HG03520 (cell line): ENCODE results near the gene CCDC141.
A peak's percentile ranks its signal among the peaks of the same experiment; 100 is the strongest.
"Not testable (repeated sequence)": the region's sequence is repeated elsewhere in the genome, so short reads cannot be mapped to it uniquely, and the experiment has no call there.

Source experiments
- ATAC-seq: cut with Tn5 transposase; IDR thresholded peaks from one replicate; pipeline ENCODE4 v1.9.1; 2021; ENCODE audit warnings: mild to moderate bottlenecking, moderate library complexity; ENCODE audit not compliant: unreplicated experiment

Gene CCDC141

GRCh38 chr2:179049546-179050311 lies at the start of gene CCDC141:
Gene CCDC141 (minus strand): TSS chr2:179050137. CDS start chr2:179049941, 196 bp downstream.
- ATAC-seq, result peak; percentile 65

GRCh38 chr2:179098080-179098689 lies 48.2 kb upstream of the CCDC141 start:
- no peak for ATAC-seq

GRCh38 chr2:179097131-179097530 lies 47.2 kb upstream of the CCDC141 start:
- no peak for ATAC-seq

- peak; percentile 96 for ATAC-seq
These were observed 46.2 kb upstream of the CCDC141 start for GRCh38 chr2:179096090-179096489.

DNA sequence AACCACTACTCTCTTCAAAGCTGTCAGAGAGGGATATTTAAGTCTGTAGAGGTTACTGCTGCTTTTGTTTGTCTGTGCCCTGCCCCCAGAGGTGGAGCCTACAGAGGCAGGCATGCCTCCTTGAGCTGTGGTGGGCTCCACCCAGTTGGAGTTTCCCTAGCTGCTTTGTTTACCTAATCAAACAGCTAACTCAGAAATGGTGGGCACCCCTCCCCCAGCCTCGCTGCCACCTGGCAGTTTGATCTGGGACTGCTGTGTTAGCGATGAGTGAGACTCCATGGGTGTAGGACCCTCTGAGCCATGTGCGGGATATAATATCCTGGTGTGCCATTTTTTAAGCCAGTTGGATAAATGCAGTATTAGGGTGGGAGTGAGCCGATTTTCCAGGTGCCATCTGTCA lies 43.0 kb upstream of the CCDC141 start:
- not testable (repeated sequence) for ATAC-seq

- ATAC-seq, result no peak
These were observed 32.8 kb upstream of the CCDC141 start for GRCh38 chr2:179082697-179083096.

- no peak for ATAC-seq
These were observed 32.0 kb upstream of the CCDC141 start for GRCh38 chr2:179081954-179082353.

DNA sequence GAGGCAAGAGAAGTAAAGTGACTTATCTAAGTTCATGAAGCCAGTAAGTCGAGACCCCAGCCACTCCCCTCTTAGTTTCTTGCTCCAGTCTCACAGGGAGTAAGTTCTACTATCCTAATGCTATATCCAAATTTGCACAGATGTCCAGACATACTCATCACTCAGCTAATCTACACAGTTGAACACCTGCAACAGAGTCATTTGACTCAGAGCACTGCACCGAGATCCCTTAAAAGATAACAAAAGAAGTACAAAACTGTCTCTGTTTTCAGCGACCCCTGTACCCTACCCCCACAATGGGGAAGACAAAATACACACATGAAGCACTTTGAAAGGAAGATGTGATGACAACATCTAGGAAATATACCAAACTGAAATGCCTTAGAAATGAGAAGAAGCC lies 22.6 kb upstream of the CCDC141 start:
- ATAC-seq, result no peak

DNA sequence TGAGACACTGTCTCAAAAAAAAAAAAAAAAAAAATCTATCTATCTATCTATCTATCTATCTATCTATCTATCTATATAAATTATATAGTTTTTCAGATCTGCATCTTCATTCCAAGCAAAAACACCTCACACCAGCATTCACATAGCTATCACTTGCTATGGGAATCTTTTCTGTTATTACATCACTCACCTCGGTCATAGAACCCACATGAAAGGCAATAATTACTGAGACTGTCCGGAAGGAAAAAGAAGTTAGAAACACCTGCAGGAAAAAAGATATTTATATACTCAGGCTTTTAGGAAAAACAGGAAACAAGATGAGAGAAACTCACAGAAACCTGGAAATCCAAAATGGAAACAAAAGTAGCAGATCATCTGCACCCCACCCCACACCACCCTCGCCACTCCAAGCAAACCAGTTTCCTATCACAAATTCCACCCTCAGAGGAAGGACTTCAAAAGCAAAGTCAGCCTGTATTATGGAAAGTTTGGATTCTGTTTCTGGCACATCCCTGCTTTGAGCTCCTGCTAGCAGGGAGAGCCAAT lies 21.9 kb upstream of the CCDC141 start:
- no peak for ATAC-seq

- ATAC-seq, result no peak
These were observed 21.0 kb upstream of the CCDC141 start for GRCh38 chr2:179070895-179071294.

GRCh38 chr2:179069685-179070084 lies 19.7 kb upstream of the CCDC141 start:
- no peak for ATAC-seq

GRCh38 chr2:179068991-179069643 lies 19.2 kb upstream of the CCDC141 start:
- no peak for ATAC-seq

DNA sequence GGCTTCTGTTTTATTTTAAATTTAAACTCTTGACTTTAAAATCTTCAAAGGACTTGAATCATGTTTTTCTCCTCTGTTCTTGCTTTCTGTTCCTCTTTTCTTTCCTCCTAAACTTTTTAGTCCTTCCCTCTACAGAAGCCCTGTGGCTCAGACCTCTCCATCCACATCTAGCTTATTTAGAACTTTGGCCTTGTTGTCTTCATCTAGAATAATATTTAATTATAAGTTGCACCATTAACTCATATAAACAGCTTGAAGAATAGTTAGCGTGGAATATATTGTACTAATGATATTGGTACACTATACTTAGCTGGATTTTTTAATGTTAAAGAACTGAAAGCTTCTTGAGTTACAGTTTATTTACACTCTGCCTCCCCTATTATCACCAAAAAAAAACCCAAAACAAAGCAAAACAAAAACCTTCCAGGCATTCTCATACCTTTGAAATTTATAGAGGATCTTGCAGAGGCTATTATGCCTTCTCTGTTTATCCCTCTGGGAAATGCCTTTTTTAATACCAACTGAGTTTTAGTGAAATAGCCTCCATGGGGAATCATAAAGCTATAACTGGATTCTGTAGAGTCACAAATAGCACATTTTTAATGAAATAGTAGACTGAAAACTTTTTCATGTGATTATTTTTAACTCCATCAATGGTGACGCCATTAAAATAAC lies 9.2 kb upstream of the CCDC141 start:
- ATAC-seq, result no peak

- no peak for ATAC-seq
These were observed 7.8 kb upstream of the CCDC141 start for GRCh38 chr2:179057737-179058136.

DNA sequence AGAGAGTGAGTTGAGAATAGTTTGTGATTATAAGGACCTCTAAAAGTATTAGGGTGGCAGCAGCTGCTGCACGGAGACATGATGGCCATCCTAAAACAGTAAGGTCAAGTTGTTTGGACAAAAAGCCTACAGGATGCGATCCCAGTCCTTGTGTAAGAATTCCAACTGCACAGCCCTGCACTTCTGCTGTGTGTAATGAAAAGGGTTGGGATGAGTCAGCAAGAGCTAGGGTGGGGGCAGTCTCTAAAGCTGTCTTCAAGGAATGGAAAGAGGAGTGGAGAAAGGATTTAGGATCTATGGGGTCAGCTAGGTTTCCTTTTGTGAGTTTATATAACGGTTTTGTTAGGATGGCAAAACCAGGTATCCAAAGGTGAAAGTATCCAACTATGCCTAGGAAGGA lies 3.6 kb upstream of the CCDC141 start:
- not testable (repeated sequence) for ATAC-seq

DNA sequence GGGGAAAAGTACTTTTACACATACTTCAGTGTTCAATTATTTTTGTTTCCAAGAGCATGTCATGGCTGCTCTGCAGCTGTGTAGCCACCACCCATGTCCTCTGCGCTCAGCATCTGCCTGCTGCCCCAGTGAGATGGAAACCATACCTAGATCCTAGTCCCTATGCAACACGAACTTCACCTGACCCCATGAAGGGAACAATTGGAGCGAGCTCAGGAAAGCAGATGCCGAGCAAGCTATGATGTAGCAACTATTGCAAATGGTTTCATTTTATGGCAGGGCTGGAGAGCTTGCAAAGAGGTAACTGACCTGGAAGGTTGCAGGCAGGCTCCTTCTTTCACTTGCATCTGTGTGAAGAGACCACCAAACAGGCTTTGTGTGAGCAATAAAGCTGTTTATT lies 1.3 kb upstream of the CCDC141 start:
- ATAC-seq, result no peak

- no peak for ATAC-seq
These were observed 818 bp upstream of the CCDC141 start for GRCh38 chr2:179050755-179051154.

GRCh38 chr2:179049203-179049545 lies 763 bp downstream of the CCDC141 start:
- ATAC-seq, result peak; percentile 40

DNA sequence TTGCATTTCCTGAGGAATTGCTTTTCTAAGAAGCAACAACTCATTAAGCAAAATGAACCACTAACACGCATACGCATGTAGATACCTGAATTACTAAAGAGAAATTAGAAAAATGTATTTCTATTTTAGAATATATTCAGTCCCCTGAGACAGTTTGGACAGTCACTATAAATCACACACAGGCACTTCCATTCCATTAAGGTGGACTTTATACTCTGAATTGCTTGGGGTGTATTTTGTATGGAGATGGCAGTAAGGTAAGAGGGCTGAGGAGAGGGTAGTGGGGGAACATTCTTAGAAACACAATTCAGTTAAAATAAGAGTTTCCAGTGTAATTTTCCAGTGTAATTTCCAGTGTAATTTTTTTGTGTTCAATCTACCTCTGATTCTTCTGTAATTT lies 1.8 kb downstream of the CCDC141 start:
- ATAC-seq, result no peak

DNA sequence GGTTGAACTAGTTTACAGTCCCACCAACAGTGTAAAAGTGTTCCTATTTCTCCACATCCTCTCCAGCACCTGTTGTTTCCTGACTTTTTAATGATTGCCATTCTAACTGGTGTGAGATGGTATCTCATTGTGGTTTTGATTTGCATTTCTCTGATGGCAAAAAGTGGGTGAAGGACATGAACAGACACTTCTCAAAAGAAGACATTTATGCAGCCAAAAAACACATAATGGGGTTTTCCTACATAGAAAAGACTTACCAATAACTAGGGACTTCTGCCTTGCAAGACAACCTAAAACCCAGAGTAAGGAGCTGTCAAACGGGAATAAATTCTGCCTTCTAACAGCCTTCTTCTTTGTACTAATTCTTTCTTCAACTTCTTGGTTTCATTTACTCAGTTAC lies 4.3 kb downstream of the CCDC141 start:
- ATAC-seq, result not testable (repeated sequence)

DNA sequence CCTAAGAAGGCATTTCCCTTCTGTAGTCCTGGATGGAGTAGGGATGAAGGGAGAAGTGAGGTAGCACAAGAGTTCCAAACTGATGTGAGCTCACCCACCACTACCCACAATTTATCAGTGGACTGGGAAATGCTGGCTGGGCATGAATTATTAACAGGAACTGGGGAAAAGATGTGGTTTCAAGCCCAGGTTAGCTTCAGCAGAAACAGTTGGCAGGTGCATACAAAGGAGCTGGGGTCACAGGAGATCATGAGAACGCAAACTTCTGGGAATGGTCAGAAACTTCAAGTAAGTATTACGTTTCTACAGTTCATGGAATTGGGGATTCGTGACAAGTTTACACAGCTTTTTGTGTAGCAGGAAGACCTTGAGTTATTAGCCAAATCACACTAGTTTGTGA lies 5.4 kb downstream of the CCDC141 start:
- ATAC-seq, result no peak
